ENCODE measurements around the gene GGNBP2.

The GGNBP2 gene, protein sequence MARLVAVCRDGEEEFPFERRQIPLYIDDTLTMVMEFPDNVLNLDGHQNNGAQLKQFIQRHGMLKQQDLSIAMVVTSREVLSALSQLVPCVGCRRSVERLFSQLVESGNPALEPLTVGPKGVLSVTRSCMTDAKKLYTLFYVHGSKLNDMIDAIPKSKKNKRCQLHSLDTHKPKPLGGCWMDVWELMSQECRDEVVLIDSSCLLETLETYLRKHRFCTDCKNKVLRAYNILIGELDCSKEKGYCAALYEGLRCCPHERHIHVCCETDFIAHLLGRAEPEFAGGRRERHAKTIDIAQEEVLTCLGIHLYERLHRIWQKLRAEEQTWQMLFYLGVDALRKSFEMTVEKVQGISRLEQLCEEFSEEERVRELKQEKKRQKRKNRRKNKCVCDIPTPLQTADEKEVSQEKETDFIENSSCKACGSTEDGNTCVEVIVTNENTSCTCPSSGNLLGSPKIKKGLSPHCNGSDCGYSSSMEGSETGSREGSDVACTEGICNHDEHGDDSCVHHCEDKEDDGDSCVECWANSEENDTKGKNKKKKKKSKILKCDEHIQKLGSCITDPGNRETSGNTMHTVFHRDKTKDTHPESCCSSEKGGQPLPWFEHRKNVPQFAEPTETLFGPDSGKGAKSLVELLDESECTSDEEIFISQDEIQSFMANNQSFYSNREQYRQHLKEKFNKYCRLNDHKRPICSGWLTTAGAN

DNA sequence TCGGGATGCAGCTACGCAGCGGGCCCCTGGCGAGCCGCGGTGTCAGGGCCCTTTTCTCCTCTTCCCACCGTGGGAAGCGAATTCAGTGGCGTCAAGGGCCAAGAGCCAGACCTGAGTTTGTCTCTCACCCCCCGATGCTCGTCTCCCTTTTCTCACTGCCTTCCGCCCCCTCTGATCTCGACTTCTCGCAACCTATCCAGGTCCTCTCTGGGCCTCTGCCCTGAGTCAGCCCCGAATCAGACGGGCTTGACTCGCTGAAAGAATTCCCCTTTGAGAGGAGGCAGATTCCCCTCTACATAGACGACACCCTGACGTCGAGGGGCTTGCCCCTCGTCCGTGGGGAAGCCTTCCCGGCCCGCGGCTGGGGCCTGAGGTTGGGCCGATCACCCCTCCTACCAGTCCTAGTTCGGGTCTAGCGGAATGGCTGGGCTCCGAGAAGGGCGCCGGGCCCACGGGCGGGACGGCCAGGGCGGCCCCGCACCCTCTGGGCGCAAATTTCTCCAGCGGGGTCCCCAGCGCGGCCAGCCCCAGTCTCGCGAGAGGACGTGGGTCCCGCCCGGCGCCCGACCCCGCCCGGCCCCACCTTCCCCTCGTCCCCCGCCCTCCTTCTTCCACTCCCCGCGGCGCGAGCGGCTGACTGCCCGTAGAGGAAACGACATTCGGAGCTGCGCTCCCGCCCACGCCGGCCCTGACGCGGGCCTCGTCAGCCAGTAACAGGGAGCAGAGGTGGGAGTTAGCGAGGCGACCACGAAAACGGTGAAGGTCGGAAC is at the start of gene GGNBP2:
Gene GGNBP2 (plus strand): TSS at position 613 of the 770 bp plus-strand sequence. CDS start 806 bp downstream, outside the sequence.
- no peaks in the 10 kb centered on the region for H3K27me3 Mint-ChIP-seq
- H3K4me1 Mint-ChIP-seq = peaks cover 24% of the 10 kb centered on the region
- H3K27ac Mint-ChIP-seq (ENCODE audit: low read depth) = peak within 1 kb of the TSS; percentile 98
- peaks cover 28% of the 10 kb centered on the region for H3K36me3 Mint-ChIP-seq (ENCODE audit: insufficient read depth)
- no peaks in the 10 kb centered on the region for H3K9me3 Mint-ChIP-seq
- peak within 1 kb of the TSS; percentile 95 for H3K4me3 Mint-ChIP-seq
- DNase-seq (ENCODE audit: low spot score in 2 of 2) = peak; percentile 79 to 93
- ATAC-seq (replicated peaks; ENCODE audit: extremely low read depth, poor library complexity, severe bottlenecking) = peak; percentile 77

GRCh38 chr17:36495076-36495578 is 49.6 kb upstream of the GGNBP2 start:
- ATAC-seq (replicated peaks; ENCODE audit: extremely low read depth, poor library complexity, severe bottlenecking) = no peak
- no peak overlapping the region for H3K4me3 Mint-ChIP-seq
- DNase-seq (ENCODE audit: low spot score in 2 of 2) = no peak
- H3K9me3 Mint-ChIP-seq = no peaks in the 10 kb centered on the region
- H3K4me1 Mint-ChIP-seq = peaks cover 17% of the 10 kb centered on the region
- H3K27ac Mint-ChIP-seq (ENCODE audit: low read depth) = no peak overlapping the region
- peaks cover 58% of the 10 kb centered on the region for H3K36me3 Mint-ChIP-seq (ENCODE audit: insufficient read depth)
- no peaks in the 10 kb centered on the region for H3K27me3 Mint-ChIP-seq

DNA sequence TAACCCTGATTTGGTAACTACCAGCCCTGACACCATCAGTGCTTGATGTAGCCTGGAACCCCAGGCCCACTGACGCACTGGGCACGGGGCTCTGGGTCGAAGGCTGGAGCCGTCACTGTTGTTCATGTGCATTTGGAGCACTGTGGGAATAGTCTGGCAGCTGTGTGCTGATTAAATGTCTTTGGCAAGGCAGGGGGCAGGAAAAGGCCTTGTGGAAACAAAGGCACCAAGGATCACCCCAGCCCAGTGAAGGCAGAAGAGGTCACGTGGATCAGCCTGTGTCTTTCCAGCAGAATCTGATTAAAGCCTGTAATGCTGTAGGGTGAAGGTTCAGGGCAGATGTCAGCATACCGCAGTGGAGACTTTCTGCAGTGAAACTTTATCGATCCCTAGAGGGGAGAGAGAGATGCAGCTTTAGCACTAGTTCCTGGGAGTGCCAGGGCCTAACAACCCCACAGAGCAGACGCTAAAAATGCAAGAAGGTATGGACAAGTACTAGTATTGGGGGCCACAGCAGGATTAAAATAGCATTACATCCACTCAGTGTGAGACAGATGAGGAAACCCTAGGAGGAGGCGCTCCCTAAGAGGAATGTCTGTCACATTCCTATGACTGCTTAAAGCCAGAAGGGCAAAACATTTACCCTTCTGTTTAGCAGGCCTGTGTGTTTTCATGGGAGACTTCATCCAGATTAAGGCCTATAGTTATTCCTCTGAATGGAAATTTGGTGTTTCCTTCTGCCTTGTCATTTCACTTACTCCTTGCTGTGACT is 48.5 kb upstream of the GGNBP2 start:
- no peak for ATAC-seq (replicated peaks; ENCODE audit: extremely low read depth, poor library complexity, severe bottlenecking)
- Mint-ChIP-seq H3K27me3 (no peaks in the 10 kb centered on the region), H3K27ac (ENCODE audit: low read depth) (no peak overlapping the region), H3K9me3 (no peaks in the 10 kb centered on the region), H3K36me3 (ENCODE audit: insufficient read depth) (peaks cover 55% of the 10 kb centered on the region), H3K4me3 (no peak overlapping the region), H3K4me1 (peaks cover 11% of the 10 kb centered on the region)
- DNase-seq (ENCODE audit: low spot score in 2 of 2) = no peak

DNA sequence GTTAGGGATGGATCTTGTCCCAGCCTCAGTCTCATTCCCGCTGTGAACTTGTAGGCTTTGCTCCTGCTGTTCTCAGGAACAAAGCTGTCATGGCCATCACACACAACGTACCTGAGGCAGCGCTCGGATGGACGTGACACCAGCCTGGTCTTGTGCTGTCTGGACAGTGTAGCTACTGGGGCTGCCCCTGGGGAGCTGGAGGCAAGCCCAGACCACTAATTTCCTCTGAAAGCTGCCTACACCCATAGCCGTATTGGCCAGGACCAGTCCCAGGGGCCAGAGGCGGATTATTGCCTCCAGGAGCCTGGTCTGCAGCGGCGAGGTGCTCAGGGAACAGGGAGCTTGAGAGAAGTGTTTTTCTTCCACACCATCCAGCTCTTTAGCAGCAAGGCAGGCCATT is 46.6 kb upstream of the GGNBP2 start:
- Mint-ChIP-seq H3K36me3 (ENCODE audit: insufficient read depth) (peaks cover 43% of the 10 kb centered on the region), H3K27me3 (no peaks in the 10 kb centered on the region), H3K27ac (ENCODE audit: low read depth) (no peak overlapping the region), H3K4me1 (peaks cover 10% of the 10 kb centered on the region), H3K4me3 (no peak overlapping the region), H3K9me3 (no peaks in the 10 kb centered on the region)
- ATAC-seq (replicated peaks; ENCODE audit: extremely low read depth, poor library complexity, severe bottlenecking) (no peak), DNase-seq (ENCODE audit: low spot score in 2 of 2) (no peak)

GRCh38 chr17:36498560-36499300 is 46.0 kb upstream of the GGNBP2 start:
- H3K4me3 Mint-ChIP-seq = no peak overlapping the region
- no peaks in the 10 kb centered on the region for H3K9me3 Mint-ChIP-seq
- peaks cover 43% of the 10 kb centered on the region for H3K36me3 Mint-ChIP-seq (ENCODE audit: insufficient read depth)
- H3K27ac Mint-ChIP-seq (ENCODE audit: low read depth) = no peak overlapping the region
- H3K27me3 Mint-ChIP-seq = no peaks in the 10 kb centered on the region
- no peak for ATAC-seq (replicated peaks; ENCODE audit: extremely low read depth, poor library complexity, severe bottlenecking)
- no peak for DNase-seq (ENCODE audit: low spot score in 2 of 2)
- peaks cover 15% of the 10 kb centered on the region for H3K4me1 Mint-ChIP-seq

- H3K36me3 Mint-ChIP-seq (ENCODE audit: insufficient read depth) = peaks cover 34% of the 10 kb centered on the region
- ATAC-seq (replicated peaks; ENCODE audit: extremely low read depth, poor library complexity, severe bottlenecking) (no peak), DNase-seq (ENCODE audit: low spot score in 2 of 2) (no peak)
Measured at GRCh38 chr17:36500745-36501225, 43.9 kb upstream of the GGNBP2 start.

GRCh38 chr17:36501351-36501750 is 43.4 kb upstream of the GGNBP2 start:
- Mint-ChIP-seq H3K4me3 (no peak overlapping the region), H3K9me3 (no peaks in the 10 kb centered on the region), H3K27ac (ENCODE audit: low read depth) (no peak overlapping the region), H3K36me3 (ENCODE audit: insufficient read depth) (peaks cover 29% of the 10 kb centered on the region), H3K27me3 (no peaks in the 10 kb centered on the region), H3K4me1 (peaks cover 10% of the 10 kb centered on the region)
- DNase-seq (ENCODE audit: low spot score in 2 of 2) (no peak), ATAC-seq (replicated peaks; ENCODE audit: extremely low read depth, poor library complexity, severe bottlenecking) (no peak)

More at GRCh38 chr17:36500745-36501225, 43.9 kb upstream of the GGNBP2 start:
- Mint-ChIP-seq H3K27me3 (no peaks in the 10 kb centered on the region), H3K27ac (ENCODE audit: low read depth) (no peak overlapping the region), H3K9me3 (no peaks in the 10 kb centered on the region), H3K4me3 (no peak overlapping the region), H3K4me1 (peaks cover 10% of the 10 kb centered on the region)

DNA sequence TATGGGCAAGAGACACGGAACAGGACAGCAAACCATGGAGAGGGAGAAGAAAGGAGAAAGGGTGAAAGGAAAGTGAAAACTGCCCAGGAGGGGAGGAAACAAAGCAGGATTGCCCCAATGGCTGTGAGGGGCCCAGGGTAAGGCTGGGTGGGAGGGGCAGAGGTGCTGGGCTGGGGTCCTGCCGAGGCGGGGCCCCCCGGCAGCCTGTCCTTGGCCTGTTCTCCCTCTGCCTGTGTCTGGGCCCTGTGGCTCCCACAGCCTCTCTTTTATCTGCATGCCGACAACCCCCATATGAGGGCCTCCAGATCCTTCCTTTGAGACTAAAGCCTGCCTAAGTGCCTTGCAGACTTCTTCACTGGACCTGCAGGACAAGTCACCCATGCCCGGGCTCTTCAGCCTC is 42.8 kb upstream of the GGNBP2 start:
- ATAC-seq (replicated peaks; ENCODE audit: extremely low read depth, poor library complexity, severe bottlenecking) = no peak
- peaks cover 23% of the 10 kb centered on the region for H3K36me3 Mint-ChIP-seq (ENCODE audit: insufficient read depth)
- no peak overlapping the region for H3K4me3 Mint-ChIP-seq
- H3K9me3 Mint-ChIP-seq = no peaks in the 10 kb centered on the region
- H3K4me1 Mint-ChIP-seq = peaks cover 10% of the 10 kb centered on the region
- no peaks in the 10 kb centered on the region for H3K27me3 Mint-ChIP-seq
- DNase-seq (ENCODE audit: low spot score in 2 of 2) = no peak
- H3K27ac Mint-ChIP-seq (ENCODE audit: low read depth) = peak overlapping the region; percentile 37

DNA sequence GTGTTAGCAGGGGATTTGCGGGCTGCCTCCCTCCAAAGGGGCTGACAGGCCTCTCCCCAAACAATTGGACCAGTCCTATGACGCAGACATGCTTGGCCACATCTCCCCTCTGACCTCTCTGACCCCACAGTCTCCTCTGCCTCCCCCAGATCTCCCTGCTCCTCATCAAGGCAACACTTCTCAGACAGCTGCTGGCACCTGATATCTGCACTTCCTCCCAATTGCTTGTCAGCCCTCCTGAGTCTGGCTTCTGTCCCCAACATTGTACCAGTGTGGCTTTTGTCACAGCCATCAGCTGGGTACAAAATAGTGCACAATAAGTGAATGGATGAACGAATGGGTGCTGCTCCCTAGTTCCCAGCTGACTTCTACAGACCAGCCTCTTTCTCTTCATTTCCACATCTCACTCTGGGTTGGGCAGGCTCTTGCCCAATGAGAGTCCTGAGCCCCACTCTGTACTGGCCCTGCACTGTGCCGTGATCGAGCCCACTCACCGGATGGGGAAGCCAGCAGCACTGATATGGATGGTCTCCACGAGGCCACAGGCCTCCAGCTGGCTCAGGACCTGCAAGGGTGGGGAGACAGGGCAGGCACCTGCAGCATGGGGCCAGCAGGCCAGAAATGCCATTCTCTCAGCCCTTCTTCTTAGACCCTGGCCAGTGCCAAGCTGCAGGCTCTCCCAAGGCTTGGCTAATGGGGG is 41.1 kb upstream of the GGNBP2 start:
- peaks cover 10% of the 10 kb centered on the region for H3K4me1 Mint-ChIP-seq
- no peaks in the 10 kb centered on the region for H3K9me3 Mint-ChIP-seq
- DNase-seq (ENCODE audit: low spot score in 2 of 2) (no peak), ATAC-seq (replicated peaks; ENCODE audit: extremely low read depth, poor library complexity, severe bottlenecking) (no peak)
- no peaks in the 10 kb centered on the region for H3K27me3 Mint-ChIP-seq
- peaks cover 12% of the 10 kb centered on the region for H3K36me3 Mint-ChIP-seq (ENCODE audit: insufficient read depth)
- H3K4me3 Mint-ChIP-seq = no peak overlapping the region
- peak overlapping the region; percentile 37 for H3K27ac Mint-ChIP-seq (ENCODE audit: low read depth)

GRCh38 chr17:36504156-36504545 is 40.6 kb upstream of the GGNBP2 start:
- peaks cover 9% of the 10 kb centered on the region for H3K36me3 Mint-ChIP-seq (ENCODE audit: insufficient read depth)
- H3K27me3 Mint-ChIP-seq = no peaks in the 10 kb centered on the region
- no peaks in the 10 kb centered on the region for H3K9me3 Mint-ChIP-seq
- ATAC-seq (replicated peaks; ENCODE audit: extremely low read depth, poor library complexity, severe bottlenecking) (no peak), DNase-seq (ENCODE audit: low spot score in 2 of 2) (no peak)
- H3K27ac Mint-ChIP-seq (ENCODE audit: low read depth) = no peak overlapping the region
- H3K4me3 Mint-ChIP-seq = no peak overlapping the region
- H3K4me1 Mint-ChIP-seq = peaks cover 10% of the 10 kb centered on the region

- Mint-ChIP-seq H3K27me3 (no peaks in the 10 kb centered on the region), H3K4me1 (peaks cover 10% of the 10 kb centered on the region), H3K4me3 (no peak overlapping the region), H3K9me3 (no peaks in the 10 kb centered on the region), H3K36me3 (ENCODE audit: insufficient read depth) (peaks cover 9% of the 10 kb centered on the region), H3K27ac (ENCODE audit: low read depth) (no peak overlapping the region)
- no peak for DNase-seq (ENCODE audit: low spot score in 2 of 2)
- no peak for ATAC-seq (replicated peaks; ENCODE audit: extremely low read depth, poor library complexity, severe bottlenecking)
Measured at GRCh38 chr17:36505171-36505570, 39.5 kb upstream of the GGNBP2 start.
